WTC11 (cell line): Measurements from ENCODE around the gene GBF1. TPM values are rescaled to one million over a fixed set of nuclear protein-coding genes. Genes with fewer than 3 reads are reported as not detected.
"Not testable (repeated sequence)": the region's sequence is repeated elsewhere in the genome, so short reads cannot be mapped to it uniquely, and the experiment has no call there.

ENCODE experiments used
- ATAC-seq: fragments of 200-7000 bp; cut with Tn5 transposase; 2 replicates; pipeline ENCODE4 v1.10.0; 2021; ENCODE audit warnings: mild to moderate bottlenecking, moderate library complexity
- CTCF ChIA-PET: fragments of 300-600 bp; sonication (Branson Sonifier 250); formaldehyde crosslinking; loops from one replicate; lab custom pipeline; 2021; ENCODE audit warnings: antibody characterized with exemption; lab: Charles Lee
- POLR2A ChIA-PET: fragments of 350-600 bp; sonication (Branson Sonifier 250); formaldehyde crosslinking; loops from one replicate; lab custom pipeline; 2021; ENCODE audit warnings: antibody characterized with exemption; lab: Charles Lee
- DNase-seq: peaks from one replicate; pipeline ENCODE4 v3.0.0; 2021; ENCODE audit warnings: low spot score
- H3K27ac Mint-ChIP-seq: 2 replicates; pipeline ENCODE4 v1.8.0; 2021; ENCODE audit warnings: mixed read lengths
- H3K27me3 Mint-ChIP-seq: 2 replicates; pipeline ENCODE4 v1.8.0; 2021; ENCODE audit warnings: low read depth, mild to moderate bottlenecking, moderate library complexity, mixed read lengths
- H3K36me3 Mint-ChIP-seq: 2 replicates; pipeline ENCODE4 v1.8.0; 2021; ENCODE audit warnings: mixed read lengths
- H3K4me1 Mint-ChIP-seq: 2 replicates; pipeline ENCODE4 v1.8.0; 2022; ENCODE audit warnings: mixed read lengths
- H3K4me3 Mint-ChIP-seq: 2 replicates; pipeline ENCODE4 v1.8.0; 2021; ENCODE audit warnings: mild to moderate bottlenecking, moderate library complexity, mixed read lengths
- H3K9me3 Mint-ChIP-seq: 2 replicates; pipeline ENCODE4 v1.8.0; 2021; ENCODE audit warnings: mixed read lengths
- ATF1 ChIP-seq: sonication (generic); formaldehyde crosslinking; IDR thresholded peaks from 2 replicates; pipeline ENCODE4 v1.8.1; 2023; ENCODE audit warnings: mild to moderate bottlenecking, moderate library complexity, missing genetic modification reagents
- CREB1 ChIP-seq: sonication (generic); formaldehyde crosslinking; IDR thresholded peaks from 2 replicates; pipeline ENCODE4 v1.8.0; 2023; ENCODE audit warnings: mild to moderate bottlenecking, missing genetic modification reagents
- CTCF ChIP-seq: fragments of 200-600 bp; IDR thresholded peaks from 2 replicates; pipeline ENCODE4 v1.8.0; 2022; ENCODE audit warnings: antibody characterized with exemption
- FOXK1 ChIP-seq: sonication (generic); formaldehyde crosslinking; IDR thresholded peaks from 2 replicates; pipeline ENCODE4 v1.8.0; 2022; ENCODE audit warnings: mild to moderate bottlenecking, moderate library complexity, missing genetic modification reagents
- HMGA2 ChIP-seq: fragments of 250-450 bp; sonication (Bioruptor Pico); IDR thresholded peaks from 2 replicates; pipeline ENCODE4 v1.4.0; 2021; ENCODE audit warnings: mild to moderate bottlenecking, moderate library complexity
- IRF1 ChIP-seq: sonication (generic); formaldehyde crosslinking; IDR thresholded peaks from 2 replicates; pipeline ENCODE4 v1.8.0; 2023; ENCODE audit warnings: missing genetic modification reagents
- JAZF1 ChIP-seq: fragments of 250-450 bp; sonication (Bioruptor Pico); IDR thresholded peaks from 2 replicates; pipeline ENCODE4 v1.9.0; 2021; ENCODE audit warnings: moderate library complexity, mild to moderate bottlenecking, inconsistent platforms
- MAX ChIP-seq: sonication (generic); formaldehyde crosslinking; IDR thresholded peaks from 2 replicates; pipeline ENCODE4 v1.8.0; 2022; ENCODE audit warnings: mild to moderate bottlenecking, missing genetic modification reagents
- NFYB ChIP-seq: sonication (generic); formaldehyde crosslinking; conservative IDR thresholded peaks from 2 replicates; pipeline ENCODE4 v1.8.0; 2022; ENCODE audit warnings: low read depth, missing genetic modification reagents
- SMAD3 ChIP-seq: sonication (generic); formaldehyde crosslinking; IDR thresholded peaks from 2 replicates; pipeline ENCODE4 v1.8.0; 2022; ENCODE audit warnings: missing genetic modification reagents, mild to moderate bottlenecking, borderline replicate concordance
- STAT6 ChIP-seq: sonication (generic); formaldehyde crosslinking; conservative IDR thresholded peaks from 2 replicates; pipeline ENCODE4 v1.8.1; 2023; ENCODE audit warnings: mild to moderate bottlenecking, low read depth, missing genetic modification reagents, moderate library complexity
- ZBTB21 ChIP-seq: sonication (generic); formaldehyde crosslinking; IDR thresholded peaks from 2 replicates; pipeline ENCODE4 v1.8.1; 2023; ENCODE audit warnings: mild to moderate bottlenecking, missing genetic modification reagents, borderline replicate concordance
- ZMAT4 ChIP-seq: fragments of 250-450 bp; sonication (Bioruptor Pico); IDR thresholded peaks from 2 replicates; pipeline ENCODE4 v1.9.0; 2021; ENCODE audit warnings: mild to moderate bottlenecking
- ZNF138 ChIP-seq: sonication (generic); formaldehyde crosslinking; conservative IDR thresholded peaks from 2 replicates; pipeline ENCODE4 v1.8.1; 2022; ENCODE audit warnings: mild to moderate bottlenecking, moderate library complexity, missing genetic modification reagents
- ZNF396 ChIP-seq: fragments of 250-450 bp; sonication (Bioruptor Pico); IDR thresholded peaks from 2 replicates; pipeline ENCODE4 v1.8.0; 2021; ENCODE audit warnings: mild to moderate bottlenecking, moderate library complexity, borderline replicate concordance
- ZNF532 ChIP-seq: fragments of 250-450 bp; sonication (Bioruptor Pico); IDR thresholded peaks from 2 replicates; pipeline ENCODE4 v1.9.0; 2021; ENCODE audit warnings: mild to moderate bottlenecking, borderline replicate concordance
- total RNA-seq: library from RNA; stranded (reverse); gene quantifications from 3 replicates; pipeline ENCODE4 v1.2.3, GENCODE V29; 2021
- TF ChIP-seq, protein P1 (sequence below): sonication (generic); formaldehyde crosslinking; IDR thresholded peaks from 2 replicates; pipeline ENCODE4 v1.8.0; 2022; ENCODE audit warnings: mild to moderate bottlenecking, missing genetic modification reagents

The GBF1 gene
- total RNA-seq, 1 experiment from 2014 or later, result 32.4 TPM

GRCh38 chr10:102211615-102212299 lies 33.6 kb upstream of the GBF1 start:
- TF ChIP-seq CTCF, result no peak
- TF ChIP-seq STAT6 (CRISPR knock-in tag), result no peak
- no peak for TF ChIP-seq ZNF138
- no peak for TF ChIP-seq CREB1 (CRISPR knock-in tag)
- no peak for TF ChIP-seq SMAD3 (CRISPR knock-in tag)
- TF ChIP-seq JAZF1 (CRISPR knock-in tag), result no peak
- Mint-ChIP-seq H3K9me3 (peaks cover 8% of the 10 kb centered on the region), H3K4me1 (no peaks in the 10 kb centered on the region), H3K4me3 (no peak overlapping the region), H3K36me3 (no peaks in the 10 kb centered on the region), H3K27me3 (peaks cover 9% of the 10 kb centered on the region), H3K27ac (no peak overlapping the region)
- ChIA-PET POLR2A (no interaction called here), CTCF (interaction anchor here (1.3 kb wide), 2 partner anchors 14 to 20 kb away, joined by 4 read pairs; partner anchors contain the start of gene ELOVL3)
- DNase-seq (no peak), ATAC-seq (no peak)

GRCh38 chr10:102213599-102213998 lies 31.7 kb upstream of the GBF1 start:
- ATAC-seq, CTCF ChIA-PET, H3K4me1 Mint-ChIP-seq, H3K36me3 Mint-ChIP-seq, H3K9me3 Mint-ChIP-seq, DNase-seq, POLR2A ChIA-PET, H3K27ac Mint-ChIP-seq, H3K4me3 Mint-ChIP-seq: not testable (repeated sequence)
- peaks cover 17% of the 10 kb centered on the region for H3K27me3 Mint-ChIP-seq

GRCh38 chr10:102219370-102219769 lies 26.0 kb upstream of the GBF1 start:
- DNase-seq, result no peak
- Mint-ChIP-seq H3K27ac (no peak overlapping the region), H3K36me3 (no peaks in the 10 kb centered on the region), H3K27me3 (peaks cover 41% of the 10 kb centered on the region), H3K4me3 (no peak overlapping the region), H3K4me1 (no peaks in the 10 kb centered on the region), H3K9me3 (peaks cover 1% of the 10 kb centered on the region)
- ChIA-PET POLR2A (no interaction called here), CTCF (interaction anchor here (0.7 to 3.5 kb wide), 5 partner anchors 11 to 451 kb away, joined by 3 to 31 read pairs (median 3); no protein-coding TSS in a partner anchor)
- ATAC-seq, result no peak
- no peak for TF ChIP-seq ZMAT4 (CRISPR knock-in tag)
- TF ChIP-seq IRF1 (CRISPR knock-in tag), result no peak
- TF ChIP-seq FOXK1 (CRISPR knock-in tag), result no peak

- DNase-seq (no peak), ATAC-seq (no peak)
- H3K9me3 Mint-ChIP-seq, result no peaks in the 10 kb centered on the region
- H3K27ac Mint-ChIP-seq, result no peak overlapping the region
- H3K27me3 Mint-ChIP-seq, result peaks cover 53% of the 10 kb centered on the region
- POLR2A ChIA-PET, result no interaction called here
- no peak overlapping the region for H3K4me3 Mint-ChIP-seq
- H3K36me3 Mint-ChIP-seq, result no peaks in the 10 kb centered on the region
- peaks cover 1% of the 10 kb centered on the region; the same call in 1 of the 2 replicates for H3K4me1 Mint-ChIP-seq
- CTCF ChIA-PET, result interaction anchor here (0.8 to 3.5 kb wide), 3 partner anchors 10 to 163 kb away, joined by 3 to 31 read pairs (median 3); no protein-coding TSS in a partner anchor
- TF ChIP-seq HMGA2, result no peak
- no peak for TF ChIP-seq NFYB (CRISPR knock-in tag)
- no peak for TF ChIP-seq MAX (CRISPR knock-in tag)
- TF ChIP-seq ATF1 (CRISPR knock-in tag), result no peak
- TF ChIP-seq ZNF396 (CRISPR knock-in tag), result no peak
- TF ChIP-seq, protein P1, sequence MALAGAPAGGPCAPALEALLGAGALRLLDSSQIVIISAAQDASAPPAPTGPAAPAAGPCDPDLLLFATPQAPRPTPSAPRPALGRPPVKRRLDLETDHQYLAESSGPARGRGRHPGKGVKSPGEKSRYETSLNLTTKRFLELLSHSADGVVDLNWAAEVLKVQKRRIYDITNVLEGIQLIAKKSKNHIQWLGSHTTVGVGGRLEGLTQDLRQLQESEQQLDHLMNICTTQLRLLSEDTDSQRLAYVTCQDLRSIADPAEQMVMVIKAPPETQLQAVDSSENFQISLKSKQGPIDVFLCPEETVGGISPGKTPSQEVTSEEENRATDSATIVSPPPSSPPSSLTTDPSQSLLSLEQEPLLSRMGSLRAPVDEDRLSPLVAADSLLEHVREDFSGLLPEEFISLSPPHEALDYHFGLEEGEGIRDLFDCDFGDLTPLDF (CRISPR knock-in tag), result no peak
- no peak for TF ChIP-seq ZNF532 (CRISPR knock-in tag)
- no peak for TF ChIP-seq ZBTB21 (CRISPR knock-in tag)
Observed at GRCh38 chr10:102220612-102221011, 24.7 kb upstream of the GBF1 start.
